NT2/D1 (cell line): ENCODE measurements around the gene OTUD1.

ENCODE experiments used
- DNase-seq: peaks from one replicate; pipeline ENCODE4 v3.0.0-alpha.2; 2011; ENCODE audit warnings: low read depth, low spot score
- H3K27me3 ChIP-seq: 2 replicates; pipeline ENCODE4 v1.6.0; 2011; ENCODE audit warnings: mild to moderate bottlenecking; ENCODE audit not compliant: insufficient read length, insufficient read depth
- H3K36me3 ChIP-seq: 2 replicates; pipeline ENCODE4 v1.6.1; 2011; ENCODE audit warnings: mild to moderate bottlenecking, low read length, mixed read lengths; ENCODE audit not compliant: insufficient read depth, insufficient read length
- H3K4me1 ChIP-seq: 2 replicates; pipeline ENCODE4 v1.5.1; 2011; ENCODE audit not compliant: insufficient read depth, insufficient read length
- H3K4me3 ChIP-seq: 2 replicates; pipeline ENCODE4 v1.5.1; 2011; ENCODE audit warnings: low read depth; ENCODE audit not compliant: insufficient read length
- H3K9ac ChIP-seq: 2 replicates; pipeline ENCODE4 v1.6.0; 2011; ENCODE audit warnings: low read depth; ENCODE audit not compliant: insufficient read length
- H3K9me3 ChIP-seq: 2 replicates; pipeline ENCODE4 v1.5.1; 2011; ENCODE audit warnings: mild to moderate bottlenecking, low read length; ENCODE audit not compliant: insufficient read depth
- SUZ12 ChIP-seq: IDR thresholded peaks from 2 replicates; pipeline ENCODE4 v1.6.1; 2011; ENCODE audit not compliant: insufficient read length, insufficient read depth; ENCODE audit errors: extremely low read depth
- YY1 ChIP-seq: IDR thresholded peaks from 2 replicates; pipeline ENCODE4 v1.6.1; 2011; ENCODE audit not compliant: insufficient read length, insufficient read depth
- ZNF274 ChIP-seq: IDR thresholded peaks from 2 replicates; pipeline ENCODE4 v1.6.1; 2011; ENCODE audit warnings: mild to moderate bottlenecking, low read depth, low read length

The OTUD1 gene

DNA sequence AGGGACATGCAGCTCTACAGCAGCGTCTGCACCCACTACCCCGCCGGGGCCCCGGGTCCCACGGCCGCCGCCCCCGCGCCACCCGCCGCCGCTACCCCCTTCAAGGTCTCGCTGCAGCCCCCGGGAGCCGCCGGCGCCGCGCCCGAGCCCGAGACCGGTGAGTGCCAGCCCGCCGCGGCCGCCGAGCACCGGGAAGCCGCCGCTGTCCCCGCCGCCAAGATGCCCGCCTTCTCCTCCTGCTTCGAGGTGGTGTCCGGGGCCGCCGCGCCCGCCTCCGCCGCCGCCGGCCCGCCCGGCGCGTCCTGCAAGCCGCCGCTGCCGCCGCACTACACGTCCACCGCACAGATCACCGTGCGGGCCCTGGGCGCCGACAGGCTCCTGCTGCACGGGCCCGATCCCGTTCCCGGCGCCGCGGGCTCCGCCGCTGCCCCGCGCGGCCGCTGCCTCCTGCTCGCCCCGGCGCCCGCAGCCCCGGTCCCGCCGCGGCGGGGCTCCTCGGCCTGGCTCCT, 631 bp downstream of the OTUD1 start:
- Histone ChIP-seq H3K4me3 (peak overlapping the region; percentile 86), H3K27me3 (peaks cover 12% of the 10 kb centered on the region), H3K36me3 (no peaks in the 10 kb centered on the region), H3K9ac (peak overlapping the region; percentile 86), H3K4me1 (no peaks in the 10 kb centered on the region), H3K9me3 (no peaks in the 10 kb centered on the region)
- TF ChIP-seq SUZ12 (no peak), ZNF274 (no peak), YY1 (no peak)
- DNase-seq = no peak

DNA sequence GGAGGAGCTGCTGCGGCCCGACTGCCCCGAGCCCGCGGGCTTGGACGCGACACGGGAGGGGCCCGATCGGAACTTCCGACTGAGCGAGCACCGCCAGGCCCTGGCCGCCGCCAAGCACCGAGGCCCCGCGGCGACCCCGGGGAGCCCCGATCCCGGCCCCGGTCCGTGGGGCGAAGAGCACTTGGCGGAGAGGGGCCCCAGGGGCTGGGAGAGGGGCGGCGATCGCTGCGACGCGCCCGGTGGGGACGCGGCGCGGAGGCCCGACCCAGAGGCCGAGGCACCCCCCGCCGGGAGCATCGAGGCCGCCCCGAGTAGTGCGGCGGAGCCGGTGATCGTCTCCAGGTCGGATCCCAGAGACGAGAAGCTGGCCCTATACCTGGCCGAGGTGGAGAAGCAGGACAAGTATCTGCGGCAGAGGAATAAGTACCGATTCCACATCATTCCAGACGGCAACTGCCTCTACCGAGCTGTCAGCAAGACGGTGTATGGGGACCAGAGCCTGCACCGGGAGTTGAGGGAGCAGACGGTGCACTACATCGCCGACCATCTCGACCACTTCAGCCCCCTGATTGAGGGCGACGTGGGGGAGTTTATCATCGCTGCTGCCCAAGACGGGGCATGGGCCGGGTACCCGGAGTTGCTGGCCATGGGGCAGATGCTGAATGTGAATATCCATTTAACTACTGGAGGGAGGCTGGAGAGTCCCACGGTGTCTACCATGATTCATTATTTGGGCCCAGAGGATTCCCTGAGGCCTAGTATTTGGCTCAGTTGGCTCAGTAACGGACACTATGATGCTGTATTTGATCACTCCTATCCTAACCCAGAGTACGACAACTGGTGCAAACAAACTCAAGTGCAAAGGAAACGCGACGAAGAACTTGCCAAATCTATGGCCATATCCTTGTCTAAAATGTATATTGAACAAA, 1.4 kb downstream of the OTUD1 start:
- Histone ChIP-seq H3K36me3 (no peaks in the 10 kb centered on the region), H3K9ac (peak overlapping the region; percentile 86), H3K4me1 (no peaks in the 10 kb centered on the region), H3K4me3 (peak overlapping the region; percentile 86), H3K27me3 (peaks cover 12% of the 10 kb centered on the region), H3K9me3 (no peaks in the 10 kb centered on the region)
- no peak for DNase-seq
- TF ChIP-seq YY1 (no peak), SUZ12 (no peak), ZNF274 (no peak)

DNA sequence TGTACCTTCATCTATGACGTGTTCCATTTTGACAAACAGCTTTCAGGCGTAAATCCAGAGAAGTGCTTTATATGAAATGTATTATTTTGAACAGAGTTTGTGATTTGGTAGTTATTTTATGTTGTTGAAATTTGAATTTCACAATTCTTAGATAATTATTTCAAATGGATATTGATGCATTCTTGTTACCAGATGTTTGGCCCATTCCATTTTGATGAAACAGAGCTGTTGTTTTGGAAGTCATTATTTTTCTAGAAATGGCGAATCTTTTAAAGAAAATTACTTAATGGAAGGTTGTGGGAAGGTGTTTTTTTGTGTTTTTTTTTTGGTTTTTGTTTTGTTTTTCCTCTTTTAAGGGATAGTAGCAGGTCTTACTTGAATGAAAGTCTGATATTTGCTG, 2.4 kb downstream of the OTUD1 start:
- Histone ChIP-seq H3K4me1 (no peaks in the 10 kb centered on the region), H3K9ac (no peak overlapping the region), H3K9me3 (no peaks in the 10 kb centered on the region), H3K36me3 (no peaks in the 10 kb centered on the region), H3K27me3 (peaks cover 12% of the 10 kb centered on the region), H3K4me3 (no peak overlapping the region)
- no peak for TF ChIP-seq ZNF274
- TF ChIP-seq YY1 = no peak
- no peak for DNase-seq

DNA sequence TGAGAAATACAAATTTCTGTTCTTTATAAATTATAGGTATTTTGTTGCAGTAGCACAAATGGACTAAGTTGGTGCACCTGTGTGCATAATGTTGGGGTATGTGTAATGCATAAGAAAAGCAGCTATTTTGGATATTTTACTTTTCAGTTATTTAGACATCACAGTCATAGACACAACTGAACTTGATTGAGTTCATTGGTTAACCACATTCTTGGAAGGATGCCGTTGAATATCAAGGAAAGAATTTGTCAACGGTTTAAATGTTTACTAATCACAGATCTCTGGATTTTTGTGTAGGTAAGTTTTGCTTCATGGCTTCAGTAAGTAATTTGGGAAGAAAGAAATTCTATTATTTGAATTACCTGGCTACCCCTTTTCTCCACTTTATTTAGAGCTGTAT, 4.1 kb downstream of the OTUD1 start:
- Histone ChIP-seq H3K4me1 (no peaks in the 10 kb centered on the region), H3K9me3 (no peaks in the 10 kb centered on the region), H3K27me3 (peaks cover 12% of the 10 kb centered on the region), H3K9ac (no peak overlapping the region), H3K36me3 (no peaks in the 10 kb centered on the region), H3K4me3 (no peak overlapping the region)
- no peak for DNase-seq
- TF ChIP-seq YY1 (no peak), SUZ12 (no peak)

DNA sequence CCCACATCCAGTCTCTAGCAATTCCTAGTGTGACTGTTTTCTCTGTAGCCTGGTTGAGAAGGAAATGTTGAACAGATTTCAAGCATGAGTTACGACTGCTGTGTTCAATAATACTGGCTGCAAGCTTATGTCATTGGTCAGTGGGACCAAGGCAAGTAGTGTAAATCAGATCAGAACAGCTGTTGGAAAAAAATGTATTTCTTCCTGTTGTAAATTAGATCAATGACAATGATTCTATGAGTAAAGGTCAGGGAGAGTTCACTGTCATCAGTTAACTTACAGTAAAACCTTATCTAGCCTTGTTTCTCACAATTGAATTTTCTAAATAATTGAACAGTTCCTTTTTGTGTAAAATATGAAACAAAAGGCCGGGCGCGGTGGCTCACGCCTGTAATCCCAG, 6.7 kb downstream of the OTUD1 start:
- Histone ChIP-seq H3K9me3 (no peaks in the 10 kb centered on the region), H3K27me3 (peaks cover 6% of the 10 kb centered on the region), H3K4me3 (no peak overlapping the region), H3K4me1 (no peaks in the 10 kb centered on the region), H3K36me3 (no peaks in the 10 kb centered on the region), H3K9ac (no peak overlapping the region)
- no peak for TF ChIP-seq YY1
- no peak for TF ChIP-seq ZNF274
- no peak for TF ChIP-seq SUZ12
- DNase-seq = no peak

DNA sequence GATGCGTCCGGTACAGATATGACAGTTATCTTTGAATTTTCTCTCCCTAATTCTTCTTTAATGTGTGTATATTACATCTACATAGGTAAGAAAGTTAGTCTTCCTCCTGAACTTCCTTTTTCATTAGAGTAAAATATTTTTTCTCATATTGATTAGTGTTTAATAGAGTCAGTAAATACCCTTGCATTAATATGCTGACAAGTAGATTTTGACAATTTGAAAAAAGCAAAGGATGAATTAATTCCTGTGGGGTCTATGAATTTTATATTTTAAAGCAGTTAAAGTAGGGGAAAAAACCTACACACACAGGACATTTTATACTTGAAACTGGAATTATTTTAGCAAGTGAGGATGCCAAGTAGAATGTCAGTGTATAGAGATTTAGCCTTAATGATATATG, 9.4 kb downstream of the OTUD1 start:
- Histone ChIP-seq H3K4me3 (no peak overlapping the region), H3K4me1 (no peaks in the 10 kb centered on the region), H3K36me3 (no peaks in the 10 kb centered on the region), H3K9ac (no peak overlapping the region), H3K27me3 (no peaks in the 10 kb centered on the region), H3K9me3 (no peaks in the 10 kb centered on the region)
- TF ChIP-seq ZNF274 (no peak), SUZ12 (no peak), YY1 (no peak)
- no peak for DNase-seq

DNA sequence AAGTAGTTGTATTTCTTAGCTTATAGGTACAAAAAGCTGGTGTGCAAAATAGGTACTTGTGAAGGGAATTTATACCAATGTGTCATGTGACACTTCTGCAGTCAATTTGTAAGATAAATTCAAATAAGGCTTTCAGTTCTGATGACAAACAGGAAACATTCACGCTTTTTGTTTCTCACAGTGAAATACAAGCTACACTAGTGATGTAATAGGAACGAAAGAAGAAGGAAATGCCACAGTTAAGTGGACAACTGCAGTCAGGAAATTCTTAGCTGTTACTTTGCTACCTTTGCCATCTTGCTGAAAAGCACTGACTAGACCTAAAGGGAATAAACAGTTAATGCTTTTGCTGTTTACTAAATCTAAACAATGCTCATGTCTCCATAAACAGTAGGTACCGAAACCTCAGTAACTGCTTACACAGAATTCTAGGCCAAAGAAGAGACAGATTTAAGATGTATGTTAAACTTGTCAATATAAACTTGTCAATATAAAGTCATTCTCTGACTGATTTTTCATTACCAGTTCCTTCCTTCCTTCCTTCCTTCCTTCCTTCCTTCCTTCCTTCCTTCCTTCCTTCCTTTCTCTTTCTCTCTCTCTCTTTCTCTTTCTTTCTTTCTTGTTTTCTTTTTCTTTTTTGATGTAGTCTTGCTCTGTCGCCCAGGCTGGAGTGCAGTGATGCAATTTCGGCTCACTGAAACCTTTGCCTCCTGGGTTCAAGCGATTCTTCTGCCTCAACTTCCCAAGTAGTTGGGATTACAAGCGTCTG, 10.1 kb downstream of the OTUD1 start:
- DNase-seq = no peak
- no peaks in the 10 kb centered on the region for H3K27me3 ChIP-seq
- no peaks in the 10 kb centered on the region for H3K9me3 ChIP-seq
- no peak overlapping the region for H3K9ac ChIP-seq
- TF ChIP-seq ZNF274 (no peak), YY1 (no peak), SUZ12 (no peak)
- no peak overlapping the region for H3K4me3 ChIP-seq
- no peaks in the 10 kb centered on the region for H3K36me3 ChIP-seq
- no peaks in the 10 kb centered on the region for H3K4me1 ChIP-seq
